Central memory CD4-positive, alpha-beta T cell (primary cell): ENCODE data around the gene OR51M1.
"Not testable (repeated sequence)": the region's sequence is repeated elsewhere in the genome, so short reads cannot be mapped to it uniquely, and the experiment has no call there.

Experiments used
- DNase-seq: peaks from one replicate; pipeline ENCODE4 v3.0.0; 2022
- total RNA-seq, 3 experiments: gene quantifications; one replicate each; lab custom pipeline; 2026; lab: John Stamatoyannopoulos, UW

Gene OR51M1, protein sequence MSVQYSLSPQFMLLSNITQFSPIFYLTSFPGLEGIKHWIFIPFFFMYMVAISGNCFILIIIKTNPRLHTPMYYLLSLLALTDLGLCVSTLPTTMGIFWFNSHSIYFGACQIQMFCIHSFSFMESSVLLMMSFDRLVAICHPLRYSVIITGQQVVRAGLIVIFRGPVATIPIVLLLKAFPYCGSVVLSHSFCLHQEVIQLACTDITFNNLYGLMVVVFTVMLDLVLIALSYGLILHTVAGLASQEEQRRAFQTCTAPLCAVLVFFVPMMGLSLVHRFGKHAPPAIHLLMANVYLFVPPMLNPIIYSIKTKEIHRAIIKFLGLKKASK
- 0 reads per million in 3 experiments for total RNA-seq

DNA sequence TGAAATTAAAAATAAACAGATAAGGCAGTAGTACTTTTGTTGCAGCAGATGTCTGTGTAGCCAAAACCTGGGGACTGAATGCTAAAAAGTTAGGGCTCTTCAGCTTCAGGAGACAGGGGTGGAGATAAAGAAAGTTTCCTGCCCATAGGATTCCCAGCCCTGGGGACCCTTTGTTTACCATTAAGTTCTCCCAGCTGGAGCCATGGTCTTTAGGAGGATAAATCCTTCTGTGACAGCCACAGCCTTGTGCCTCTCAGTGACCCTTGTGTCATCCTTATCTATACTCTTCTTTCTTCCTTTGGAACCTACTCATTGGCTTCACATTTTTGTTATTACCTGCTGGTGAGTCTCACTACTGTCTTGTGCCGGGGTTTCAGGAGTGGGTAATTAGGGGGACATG lies at the start of gene OR51M1:
Gene OR51M1, plus strand, starts transcription at position 237 of the 400 bp plus-strand sequence. CDS start 5,587 bp downstream, outside the sequence.
- no peak for DNase-seq

DNA sequence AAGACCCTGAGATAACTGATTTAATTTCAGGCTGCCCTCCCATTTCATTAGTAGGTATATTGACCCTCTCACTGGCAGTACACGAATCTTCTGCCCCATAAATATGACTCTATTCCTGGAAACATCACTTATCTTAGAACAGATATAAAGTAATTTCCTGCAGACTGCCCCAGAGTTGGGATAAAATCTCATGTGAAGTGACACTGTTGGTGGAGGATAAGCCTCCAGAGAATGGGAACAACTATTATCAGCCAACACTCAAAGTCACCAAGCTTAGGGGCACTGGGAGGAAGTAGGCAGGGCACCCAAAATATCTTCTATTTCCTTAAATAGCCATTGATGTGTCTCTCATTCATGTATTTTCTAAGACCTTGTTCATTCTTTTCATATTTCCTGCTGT lies 48.4 kb upstream of the OR51M1 start:
- DNase-seq: no peak

DNA sequence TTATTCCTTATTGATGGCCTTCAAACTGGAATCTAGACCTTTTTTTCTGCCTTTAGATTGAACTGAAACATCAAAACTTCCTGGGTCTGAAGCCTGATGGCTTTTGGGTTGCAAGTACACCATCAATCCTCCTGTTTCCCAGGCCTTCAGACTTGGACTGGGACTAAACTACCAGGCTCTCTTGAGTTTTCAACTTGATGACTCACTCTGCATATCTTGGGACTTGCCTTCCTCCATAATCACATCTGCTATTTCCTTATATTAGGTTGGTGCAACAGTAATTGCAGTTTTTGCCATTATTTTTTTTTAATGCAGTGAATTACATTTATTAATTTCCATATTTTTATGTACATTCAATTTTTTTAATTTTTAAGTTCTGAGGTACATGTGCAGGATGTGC lies 47.3 kb upstream of the OR51M1 start:
- DNase-seq: no peak

DNA sequence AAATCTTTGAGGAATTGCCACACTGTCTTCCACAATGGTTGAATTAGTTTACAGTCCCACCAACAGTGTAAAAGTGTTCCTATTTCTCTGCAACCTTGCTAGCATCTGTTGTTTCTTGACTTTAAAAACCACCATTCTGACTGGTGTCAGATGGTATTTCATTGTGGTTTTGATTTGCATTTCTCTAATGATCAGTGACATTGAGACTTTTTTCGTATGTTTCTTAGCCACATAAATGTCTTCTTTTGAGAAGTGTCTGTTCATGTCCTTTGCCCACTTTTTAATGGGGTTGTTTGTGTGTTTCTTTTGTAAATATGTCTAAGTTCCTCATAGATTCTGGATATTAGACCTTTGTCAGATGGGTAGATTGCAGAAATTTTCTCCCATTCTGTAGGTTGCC lies 46.4 kb upstream of the OR51M1 start:
- DNase-seq: not testable (repeated sequence)

DNA sequence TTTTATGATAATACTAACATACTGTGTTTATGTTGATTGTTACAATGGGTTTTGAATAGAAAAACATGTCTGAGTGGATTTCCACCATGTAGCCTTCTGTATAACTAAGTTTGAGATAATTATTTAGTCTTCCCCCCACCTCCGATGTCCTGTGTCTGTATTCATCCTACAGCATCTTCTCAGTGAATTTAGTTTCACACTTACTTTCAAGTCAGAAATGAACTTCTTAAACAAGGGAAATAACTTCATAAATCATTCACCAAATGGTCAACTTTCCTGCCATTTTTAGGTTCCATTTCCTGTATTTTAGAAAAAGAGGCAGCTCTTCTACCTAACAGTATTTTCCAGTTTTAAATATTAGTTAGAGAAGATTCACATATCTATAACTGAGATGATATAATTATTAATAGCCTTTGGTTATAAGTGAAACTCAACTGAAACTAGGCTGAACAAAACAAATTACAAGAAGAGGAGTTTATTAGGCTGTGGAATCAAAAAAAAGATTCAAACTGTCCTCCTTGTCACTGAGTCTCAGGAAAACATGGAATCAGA lies 43.8 kb upstream of the OR51M1 start:
- no peak for DNase-seq

DNA sequence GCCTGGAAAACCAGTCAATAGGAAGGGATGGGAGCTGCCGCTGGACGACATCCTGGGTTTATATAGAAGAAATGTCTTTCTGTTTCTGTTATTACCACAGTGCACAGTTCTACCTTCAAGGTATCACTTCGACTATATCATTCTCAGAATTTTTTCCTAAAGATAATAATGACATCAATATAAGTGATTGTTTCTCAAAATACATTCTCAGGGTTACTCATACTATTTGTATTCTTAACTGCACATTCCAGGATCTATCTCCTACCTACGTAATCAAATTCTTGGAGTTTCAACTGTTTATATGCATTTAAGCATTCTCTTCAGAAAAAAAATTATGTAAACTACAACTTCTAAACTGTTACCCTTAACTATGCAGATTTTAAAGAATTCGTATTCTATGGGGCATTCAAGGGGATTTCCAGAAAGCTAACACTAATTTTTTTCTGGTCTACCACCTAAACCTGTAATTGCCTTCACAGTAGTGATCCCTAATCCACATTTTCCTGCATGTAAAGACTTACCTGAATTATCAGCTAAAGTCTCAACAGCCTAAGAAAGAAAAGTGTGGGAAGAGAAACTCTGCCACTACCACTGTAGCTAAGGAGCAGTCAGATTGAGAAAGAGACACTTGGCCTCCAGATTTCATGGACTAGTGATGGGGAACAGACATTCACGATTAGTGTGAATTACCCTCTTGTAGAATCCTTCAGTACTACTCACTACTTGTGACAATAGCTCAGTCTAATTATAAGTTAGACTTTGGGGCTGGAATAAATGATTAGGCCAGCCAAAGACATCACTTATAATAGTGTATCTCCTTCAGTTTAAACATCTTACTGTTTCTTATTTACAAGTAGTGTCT lies 39.9 kb upstream of the OR51M1 start, which contains the start of gene OR51B5:
Gene OR51B5, minus strand, starts transcription at position 51 of the 862 bp plus-strand sequence. Its CDS starts 0 bp downstream, at position 51.
- no peak for DNase-seq

DNA sequence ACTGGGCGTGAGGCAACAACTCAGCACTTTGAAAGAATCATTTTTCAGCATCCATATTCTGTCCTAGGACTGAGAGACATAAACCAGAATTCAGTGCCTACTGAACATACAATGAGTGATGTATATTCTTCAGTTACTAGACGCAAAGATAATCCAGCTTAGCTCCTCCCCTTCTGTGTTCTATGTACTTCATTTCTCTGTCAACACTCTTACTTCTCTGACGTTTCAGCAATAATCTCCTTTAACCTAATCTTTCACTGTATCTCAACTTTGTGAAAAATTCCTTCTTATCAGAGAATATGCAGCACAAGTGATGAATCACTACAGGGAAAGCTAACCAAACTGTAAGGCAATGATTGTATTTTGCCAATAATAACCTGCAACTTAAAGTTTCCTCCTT lies 37.8 kb upstream of the OR51M1 start:
- DNase-seq: no peak

DNA sequence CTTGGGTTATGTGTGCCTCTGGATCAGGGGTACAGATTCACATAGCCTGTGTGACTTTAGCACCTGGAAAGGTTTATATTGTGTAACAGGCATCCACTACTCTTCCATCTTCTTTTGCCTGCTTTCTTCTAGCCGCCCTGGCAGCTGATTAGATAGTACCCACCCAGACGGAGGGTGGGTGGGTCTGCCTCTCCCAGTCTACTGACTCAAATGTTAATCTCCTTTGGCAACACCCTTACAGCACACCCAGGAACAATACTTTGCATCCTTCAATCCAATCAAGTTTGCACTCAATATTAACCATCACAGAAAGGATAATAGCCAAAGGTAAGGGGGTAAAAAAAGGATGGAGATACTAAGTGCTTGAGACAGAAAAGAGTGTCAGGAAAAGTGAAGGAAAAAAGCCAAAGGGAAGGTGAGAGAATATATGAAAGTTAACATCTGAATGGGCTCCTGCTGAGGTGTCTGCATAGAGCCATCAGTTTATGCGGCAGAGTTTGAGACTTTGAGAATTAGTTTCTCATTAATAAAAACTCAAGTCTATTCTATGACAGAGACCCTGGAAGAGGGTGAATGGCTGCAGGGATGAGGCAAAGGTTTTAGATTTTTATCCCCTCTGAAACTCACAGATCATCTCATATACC lies 34.9 kb upstream of the OR51M1 start:
- DNase-seq: no peak

DNA sequence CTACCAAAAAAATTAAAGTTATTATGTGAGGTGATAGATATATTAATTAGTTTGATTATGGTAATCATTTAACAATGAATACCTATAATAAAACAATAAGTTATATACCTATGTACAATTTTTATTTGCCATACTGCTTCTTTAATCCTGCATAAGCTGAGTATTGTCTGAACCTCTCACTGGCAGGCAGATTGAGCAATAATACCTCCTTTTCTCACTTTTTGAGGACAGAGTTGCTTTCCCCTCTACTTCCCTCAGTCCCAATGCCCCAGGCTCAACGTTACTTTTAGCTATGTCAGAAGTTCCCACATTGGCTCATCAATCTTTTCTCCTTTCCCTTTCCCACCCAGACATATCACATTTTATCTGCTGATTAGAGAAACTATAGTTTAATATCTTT lies 34.1 kb upstream of the OR51M1 start:
- DNase-seq: no peak

DNA sequence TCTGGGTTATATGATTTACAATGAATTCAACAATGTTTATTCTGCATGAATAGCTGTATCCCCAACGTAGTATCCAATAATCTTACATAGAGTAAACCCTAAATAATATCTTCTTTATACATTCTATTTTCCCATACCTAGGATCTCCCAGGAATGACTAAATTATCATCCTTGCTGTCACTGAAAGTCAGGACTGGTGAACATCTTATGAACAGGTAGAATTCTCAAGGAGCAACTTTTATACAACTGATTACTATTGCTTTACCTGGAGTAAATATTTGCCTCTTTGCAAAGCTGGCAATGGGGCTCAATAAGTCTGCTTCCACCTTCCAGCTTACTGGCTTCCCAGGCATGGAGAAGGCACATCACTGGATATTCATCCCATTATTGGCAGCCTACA lies 32.4 kb upstream of the OR51M1 start, which contains the start of gene OR51B6:
Gene OR51B6, plus strand, starts transcription at position 301 of the 400 bp plus-strand sequence. Its CDS starts 0 bp downstream, at position 301.
- DNase-seq: no peak

DNA sequence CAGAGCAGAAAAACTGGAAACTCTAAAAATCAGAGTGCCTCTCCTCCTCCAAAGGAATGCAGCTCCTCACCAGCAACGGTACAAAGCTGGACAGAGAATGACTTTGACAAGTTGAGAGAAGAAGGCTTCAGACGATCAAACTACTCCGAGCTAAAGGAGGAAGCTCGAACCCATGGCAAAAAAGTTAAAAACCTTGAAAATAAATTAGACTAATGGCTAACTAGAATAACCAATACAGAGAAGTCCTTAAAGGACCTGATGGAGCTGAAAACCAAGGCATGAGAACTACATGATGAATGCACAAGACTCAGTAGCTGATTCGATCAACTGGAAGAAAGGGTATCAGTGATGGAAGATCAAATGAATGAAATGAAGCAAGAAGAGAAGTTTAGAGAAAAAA lies 27.6 kb upstream of the OR51M1 start:
- DNase-seq: not testable (repeated sequence)

DNA sequence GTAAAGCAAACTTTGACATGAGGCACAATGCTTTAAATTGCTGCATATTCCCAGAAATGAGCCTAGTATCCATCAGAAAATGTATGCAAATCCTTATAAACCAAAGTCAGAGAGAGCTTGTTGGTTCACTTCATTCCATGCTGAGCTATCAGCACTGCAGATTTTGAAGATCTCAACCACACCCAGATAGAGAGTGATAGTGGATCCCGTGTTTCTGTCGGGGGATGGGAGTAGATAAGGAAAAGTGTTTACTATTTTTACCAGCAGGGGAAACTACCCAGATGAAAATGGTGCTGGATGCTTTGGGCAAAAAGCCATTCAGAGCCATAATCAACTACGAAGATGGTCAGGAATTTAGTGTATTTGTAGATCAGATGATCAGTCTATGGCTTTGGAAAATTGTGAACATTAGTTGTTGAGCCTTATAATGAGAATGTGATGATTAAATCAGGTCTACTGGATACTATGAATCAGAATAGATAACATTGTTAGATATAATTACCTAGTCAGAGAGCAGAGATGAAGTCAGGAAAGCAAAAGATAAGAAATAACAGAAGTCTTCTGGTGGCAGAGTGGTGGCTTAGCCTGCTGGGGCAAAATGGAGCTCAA lies 21.5 kb upstream of the OR51M1 start:
- DNase-seq: no peak

DNA sequence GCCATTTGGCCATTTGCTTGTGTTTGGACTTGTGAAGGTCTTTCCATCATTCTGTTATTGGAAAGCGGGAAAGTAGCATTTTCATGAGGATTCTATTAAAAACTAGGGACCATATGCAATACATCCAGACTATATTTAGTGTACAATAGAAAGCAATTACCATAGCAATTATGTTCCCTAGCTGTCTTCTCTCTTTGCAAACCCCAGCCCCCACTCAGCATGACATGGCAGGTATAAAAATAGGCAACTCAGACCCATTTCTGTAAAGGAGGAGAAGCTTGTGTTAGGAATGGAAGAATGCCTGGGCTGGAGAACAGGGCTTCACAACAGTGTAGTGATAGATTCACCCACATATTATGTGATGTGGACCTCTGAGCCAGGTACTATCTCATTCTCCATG lies 19.9 kb upstream of the OR51M1 start:
- no peak for DNase-seq

DNA sequence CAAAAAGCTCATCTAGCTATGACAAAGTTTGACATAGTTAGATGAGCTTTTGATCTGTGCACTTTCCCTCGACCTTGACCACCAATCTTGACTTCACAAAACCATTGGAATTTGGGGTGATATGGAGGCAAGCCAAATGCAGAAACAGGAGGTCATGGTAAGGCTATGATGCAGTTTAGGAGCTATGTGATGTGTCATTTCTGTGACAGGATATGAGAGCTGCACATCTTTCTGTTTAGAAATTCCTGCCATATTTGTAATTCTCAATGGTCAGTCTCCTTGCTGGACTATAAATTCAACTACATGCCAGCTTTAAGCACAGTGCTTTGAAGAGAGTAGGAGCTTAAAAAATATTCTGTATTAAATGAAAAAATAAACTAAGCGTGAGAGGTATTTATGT lies 19.4 kb upstream of the OR51M1 start:
- DNase-seq: no peak

DNA sequence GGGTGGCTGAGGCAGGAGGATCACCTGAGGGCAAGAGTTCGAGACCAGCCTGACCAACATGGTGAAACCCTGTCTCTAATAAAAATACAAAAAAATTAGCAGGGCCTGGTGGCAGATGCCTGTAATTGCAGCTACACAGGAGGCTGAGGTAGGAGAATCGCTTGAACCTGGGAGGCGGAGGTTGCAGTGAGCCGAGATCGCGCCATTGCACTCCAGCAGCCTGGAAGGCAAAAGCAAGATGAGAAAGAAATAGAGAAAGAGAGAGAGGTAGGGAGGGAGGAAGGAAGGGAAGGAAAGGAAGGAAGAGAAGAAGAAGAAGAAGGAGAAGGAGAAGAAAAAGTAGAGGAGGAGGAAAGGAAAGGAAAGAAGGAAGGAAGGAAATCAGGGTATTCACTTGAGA lies 17.2 kb upstream of the OR51M1 start:
- not testable (repeated sequence) for DNase-seq

DNA sequence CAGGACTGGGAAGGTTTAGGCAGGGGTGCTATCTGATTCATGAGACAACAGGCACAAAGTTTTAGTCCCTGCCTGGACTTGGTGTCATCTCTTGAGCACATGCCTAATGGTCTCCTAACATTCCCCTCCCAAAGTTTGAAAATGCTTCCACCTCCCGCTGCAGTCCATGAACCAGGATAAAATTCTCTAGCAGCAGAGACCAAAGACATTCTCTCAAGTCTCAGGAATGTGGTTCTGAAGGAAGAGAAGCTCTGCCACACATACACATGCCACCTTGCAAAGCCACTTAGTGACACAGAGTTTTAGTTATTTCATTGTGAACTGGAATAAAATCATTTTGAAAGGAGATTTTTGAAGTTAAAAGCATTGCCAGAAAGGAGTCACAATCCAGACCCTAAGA lies 16.8 kb upstream of the OR51M1 start:
- no peak for DNase-seq

DNA sequence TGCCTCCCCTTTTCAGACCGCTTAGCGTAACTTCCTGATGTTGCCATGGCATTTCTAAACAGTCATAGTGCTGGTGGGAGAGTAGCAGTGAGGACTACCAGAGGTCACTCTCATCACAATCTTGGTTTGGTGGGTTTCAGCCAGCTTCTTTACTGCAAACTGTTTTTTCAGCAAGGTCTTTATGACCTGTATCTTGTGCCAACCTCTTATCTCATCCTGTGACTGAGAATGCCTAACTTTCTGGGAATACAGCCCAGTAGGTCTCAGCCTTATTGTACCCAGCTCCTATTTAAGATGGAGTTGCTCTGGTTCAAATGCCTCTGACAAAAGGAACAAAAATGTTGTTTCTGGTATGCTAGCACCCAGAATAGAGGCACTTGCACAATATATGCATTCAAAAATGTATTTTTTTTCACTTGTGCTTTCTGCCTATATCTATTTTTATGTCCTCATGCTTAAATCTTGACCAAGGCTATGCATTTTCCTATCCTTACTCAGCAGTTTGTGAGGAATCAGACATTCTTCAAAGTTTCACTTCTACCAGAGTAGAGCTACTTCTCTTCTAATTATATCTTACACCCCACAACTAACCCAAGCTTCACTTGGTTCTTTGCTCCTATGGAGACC lies 16.1 kb upstream of the OR51M1 start:
- DNase-seq: no peak

DNA sequence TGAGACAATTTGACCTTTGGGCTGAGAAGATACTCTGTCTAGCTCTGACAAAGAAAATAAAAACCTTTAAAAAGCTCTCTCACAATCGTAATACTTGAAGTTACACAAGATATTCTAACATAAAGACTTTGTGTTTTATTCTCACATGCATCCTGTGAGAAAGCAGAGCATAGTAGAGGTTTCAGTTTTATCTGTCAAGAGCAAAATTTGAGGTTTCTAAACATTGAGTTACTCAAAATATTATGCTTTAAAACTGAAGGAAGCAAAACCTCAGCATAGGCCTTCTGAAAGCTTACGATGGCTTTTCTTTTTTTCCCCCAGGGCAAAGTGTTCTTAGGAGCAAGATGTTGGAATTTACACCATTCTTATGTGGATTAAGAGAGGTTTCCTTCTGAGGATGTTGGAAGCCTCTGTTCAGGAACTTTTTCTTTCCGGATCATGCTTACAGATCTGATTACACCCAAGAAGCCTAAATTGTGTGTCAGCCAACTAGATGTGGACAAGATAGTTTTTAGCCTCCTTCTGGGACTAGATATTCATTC lies 15.0 kb upstream of the OR51M1 start:
- no peak for DNase-seq

DNA sequence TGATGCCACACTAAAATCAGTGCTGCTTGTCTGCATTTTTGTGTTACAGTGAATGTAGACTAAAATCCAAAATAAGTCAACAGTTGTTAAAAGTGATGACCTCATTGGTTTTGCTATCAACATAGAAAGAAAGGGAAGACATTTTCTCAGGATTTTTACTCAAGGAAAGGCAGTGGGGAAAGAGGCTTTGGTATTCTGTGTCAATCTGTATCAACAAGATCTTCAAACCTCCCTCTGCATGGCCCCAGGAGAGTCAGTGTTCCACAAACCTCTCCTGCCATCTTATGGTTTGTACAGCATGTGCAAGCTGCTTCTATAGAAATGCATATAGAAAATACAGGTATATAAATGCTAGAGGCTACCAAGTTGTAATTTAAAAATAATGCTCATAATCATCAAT lies 13.8 kb upstream of the OR51M1 start:
- no peak for DNase-seq

DNA sequence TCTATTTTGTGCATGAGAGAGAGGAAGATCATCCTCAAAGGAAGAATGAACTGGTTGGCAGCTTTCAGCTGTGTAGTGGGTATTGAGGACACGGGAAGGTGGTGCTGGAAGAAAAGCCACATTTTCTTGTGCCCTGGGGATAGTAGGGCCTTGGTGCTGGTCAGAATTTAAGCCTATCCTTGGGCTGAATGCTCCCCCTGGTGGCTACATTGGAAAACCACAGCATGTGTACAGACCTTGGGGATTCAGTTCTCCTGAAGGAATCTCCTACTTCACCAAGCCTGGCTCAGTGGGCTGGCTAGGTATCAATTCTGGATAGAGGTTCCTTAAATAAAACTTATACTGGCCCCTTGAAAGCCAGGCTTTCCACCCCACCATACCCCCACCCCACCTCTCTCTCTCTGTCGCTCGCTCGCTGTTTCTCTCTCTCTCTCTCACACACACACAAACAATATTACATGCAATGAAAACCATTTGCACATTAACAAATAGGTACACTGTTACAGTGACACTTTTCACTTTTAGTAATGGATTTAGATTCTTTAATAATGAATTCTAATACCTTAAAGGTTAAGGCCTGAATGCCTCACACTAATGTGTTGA lies 2.8 kb upstream of the OR51M1 start:
- no peak for DNase-seq

DNA sequence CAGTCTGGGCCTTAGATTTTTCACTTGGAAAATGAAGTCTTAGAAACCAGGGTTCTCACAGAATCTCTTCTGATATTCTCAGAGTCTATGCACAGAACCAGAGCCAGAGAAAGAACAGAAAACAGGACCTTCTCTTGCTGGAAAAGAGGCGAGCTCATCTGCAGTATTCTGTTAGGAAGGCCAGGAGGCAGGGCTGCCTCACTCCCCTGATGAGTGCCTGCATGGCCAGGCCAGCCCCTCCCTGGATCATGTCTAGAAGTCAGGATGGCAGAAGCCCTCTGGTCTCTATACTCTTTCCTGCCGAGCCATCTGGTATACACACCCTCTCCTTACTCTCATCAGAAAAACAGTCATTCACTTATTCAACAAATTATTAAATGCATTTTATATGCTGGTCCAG lies 723 bp downstream of the OR51M1 start:
- DNase-seq: no peak
